ENCODE data around the gene LMCD1. TPM values are rescaled to one million over a fixed set of nuclear protein-coding genes. Genes with fewer than 3 reads are reported as not detected.

The LMCD1 gene
- total and polyA plus RNA-seq, 7 donors = 6.5 to 49.3 (median 16.2) TPM

GRCh38 chr3:8482263-8482662 lies 19.4 kb upstream of the LMCD1 start:
- H3K9me3 ChIP-seq = no peaks in the 10 kb centered on the region
- no peak for DNase-seq
- intact Hi-C loops (cut with DNase I) = no loop called here
- H3K27ac ChIP-seq = peak overlapping the region in 2 of 4 donors; percentile 63 to 69
- peaks cover 0 to 21% (median 17%) of the 10 kb centered on the region in 4 donors for H3K4me1 ChIP-seq
- H3K27me3 ChIP-seq = no peaks in the 10 kb centered on the region
- no peaks in the 10 kb centered on the region for H3K36me3 ChIP-seq
- TF ChIP-seq CTCF (IDR thresholded peaks at IDR 0.05) (no peak), POLR2AphosphoS5 (IDR thresholded peaks at IDR 0.05) (no peak), EP300 (IDR thresholded peaks at IDR 0.05) (no peak), POLR2A (IDR thresholded peaks at IDR 0.05) (no peak)
- WGBS, 2 donors = 51 to 69% methylated on average over 2 of the region's 2 CpGs
- H3K4me3 ChIP-seq = no peak overlapping the region

GRCh38 chr3:8482960-8483665 lies 18.5 kb upstream of the LMCD1 start:
- DNase-seq = peak; percentile 75
- no peaks in the 10 kb centered on the region for H3K36me3 ChIP-seq
- H3K27me3 ChIP-seq = no peaks in the 10 kb centered on the region
- no peak overlapping the region for H3K4me3 ChIP-seq
- H3K9me3 ChIP-seq = no peaks in the 10 kb centered on the region
- WGBS, 2 donors = 51 to 60% methylated on average over 4 of the region's 4 CpGs
- H3K4me1 ChIP-seq = peaks cover 0 to 21% (median 17%) of the 10 kb centered on the region in 4 donors
- TF ChIP-seq POLR2AphosphoS5 (IDR thresholded peaks at IDR 0.05) = peak in 3 of 4 donors; percentile 23 to 60 (median 37)
- TF ChIP-seq EP300 (IDR thresholded peaks at IDR 0.05) = no peak
- TF ChIP-seq CTCF (IDR thresholded peaks at IDR 0.05) = no peak
- H3K27ac ChIP-seq = peak overlapping the region; percentile 12 to 69 (median 54)
- intact Hi-C loops (cut with DNase I) = no loop called here

- H3K9me3 ChIP-seq = no peaks in the 10 kb centered on the region
- TF ChIP-seq POLR2AphosphoS5 (IDR thresholded peaks at IDR 0.05) = no peak
- TF ChIP-seq POLR2A (IDR thresholded peaks at IDR 0.05) = no peak
- TF ChIP-seq CTCF (IDR thresholded peaks at IDR 0.05) = no peak
- TF ChIP-seq EP300 (IDR thresholded peaks at IDR 0.05) = no peak
- peaks cover 0 to 27% (median 20%) of the 10 kb centered on the region in 4 donors for H3K4me1 ChIP-seq
- H3K36me3 ChIP-seq = no peaks in the 10 kb centered on the region
- no peak for DNase-seq
- intact Hi-C loops (cut with DNase I) = no loop called here
- H3K27me3 ChIP-seq = no peaks in the 10 kb centered on the region
- 91 to 94% methylated on average over 5 of the region's 5 CpGs for WGBS, 2 donors
- H3K4me3 ChIP-seq = no peak overlapping the region
- H3K27ac ChIP-seq = peak overlapping the region in 1 of 4 donors; percentile 69
Observed at GRCh38 chr3:8484409-8485140, 17.0 kb upstream of the LMCD1 start.

GRCh38 chr3:8485141-8485870 lies 16.3 kb upstream of the LMCD1 start:
- DNase-seq = no peak
- H3K9me3 ChIP-seq = no peaks in the 10 kb centered on the region
- TF ChIP-seq CTCF (IDR thresholded peaks at IDR 0.05) (no peak), POLR2AphosphoS5 (IDR thresholded peaks at IDR 0.05) (no peak), EP300 (IDR thresholded peaks at IDR 0.05) (no peak), POLR2A (IDR thresholded peaks at IDR 0.05) (no peak)
- H3K27me3 ChIP-seq = no peaks in the 10 kb centered on the region
- 82 to 95% methylated on average over 3 of the region's 3 CpGs for WGBS, 2 donors
- no peaks in the 10 kb centered on the region for H3K36me3 ChIP-seq
- intact Hi-C loops (cut with DNase I) = no loop called here
- no peak overlapping the region for H3K4me3 ChIP-seq
- peaks cover 0 to 34% (median 20%) of the 10 kb centered on the region in 4 donors for H3K4me1 ChIP-seq
- peak overlapping the region in 1 of 4 donors; percentile 38 for H3K27ac ChIP-seq

All from sigmoid colon (tissue), 7 donors.